ENCODE measurements around the gene TMEM131.

Gene TMEM131

DNA sequence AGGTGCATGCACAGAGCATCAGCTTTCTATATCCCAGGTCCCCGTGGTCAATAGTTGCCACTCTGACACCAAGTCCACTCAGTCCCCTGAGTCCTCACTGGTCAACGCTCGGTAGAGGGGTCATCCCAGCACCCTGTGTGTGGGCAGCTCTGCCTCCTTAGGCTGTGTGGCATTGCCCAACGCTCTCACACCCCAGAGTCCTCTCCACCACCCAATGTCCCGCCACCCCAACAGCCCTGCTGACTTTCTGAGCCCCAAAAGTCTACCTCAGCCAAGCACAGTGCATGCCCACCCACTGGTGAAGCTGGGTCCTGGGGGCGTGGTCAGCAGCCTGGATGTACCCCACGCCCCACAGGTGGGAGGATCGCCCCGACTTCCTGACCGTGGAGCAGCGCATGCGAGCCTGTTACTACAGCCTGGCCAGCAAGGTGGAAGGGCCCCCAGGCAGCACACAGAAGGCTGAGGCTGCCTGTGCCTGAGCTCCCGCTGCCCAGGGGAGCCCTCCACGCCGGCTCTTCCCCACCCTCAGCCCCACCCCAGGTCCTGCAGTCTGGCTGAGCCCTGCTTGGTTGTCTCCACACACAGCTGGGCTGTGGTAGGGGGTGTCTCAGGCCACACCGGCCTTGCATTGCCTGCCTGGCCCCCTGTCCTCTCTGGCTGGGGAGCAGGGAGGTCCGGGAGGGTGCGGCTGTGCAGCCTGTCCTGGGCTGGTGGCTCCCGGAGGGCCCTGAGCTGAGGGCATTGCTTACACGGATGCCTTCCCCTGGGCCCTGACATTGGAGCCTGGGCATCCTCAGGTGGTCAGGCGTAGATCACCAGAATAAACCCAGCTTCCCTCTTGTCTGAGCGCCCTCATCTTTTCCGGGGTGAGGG is 256.5 kb downstream of the TMEM131 start:
- no peak for DNase-seq (ENCODE audit: low read depth in 2 of 2)

DNA sequence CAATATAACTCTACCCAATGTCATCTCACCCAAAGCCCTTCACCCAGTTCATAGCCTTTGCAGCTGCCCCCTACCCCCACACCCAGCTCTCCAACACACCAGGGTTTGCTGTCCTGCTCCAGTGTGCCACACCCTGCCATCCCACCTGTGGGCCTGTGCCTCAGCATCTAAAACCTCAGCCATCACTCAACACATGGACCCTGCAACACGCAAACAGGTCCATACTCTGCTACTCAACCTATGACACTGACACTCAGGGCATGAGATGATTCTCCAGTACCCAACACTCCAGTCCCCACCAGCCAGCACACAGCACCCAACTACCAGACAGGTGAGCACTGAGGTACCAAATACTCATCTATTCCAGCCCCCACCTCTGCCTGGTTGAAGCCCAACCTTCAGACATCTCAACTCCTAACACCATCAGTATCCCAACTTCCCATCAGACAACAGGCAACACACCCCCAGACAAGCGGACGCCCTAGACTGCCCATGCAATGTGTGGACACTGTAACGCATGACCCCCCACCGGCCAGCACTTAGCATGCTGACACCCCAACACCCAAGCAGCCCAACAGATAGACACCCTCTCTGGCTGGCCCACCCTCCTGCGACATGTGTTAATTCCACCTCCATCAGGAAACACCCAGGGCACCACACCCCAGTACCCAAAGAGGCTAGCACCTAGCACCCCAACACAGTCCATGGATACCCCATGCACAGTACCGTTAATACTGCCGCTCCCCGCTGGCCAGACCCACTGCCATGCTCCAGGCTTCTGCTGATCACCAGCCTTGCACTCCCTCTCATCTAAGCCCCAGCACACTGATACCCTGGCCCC is 257.3 kb downstream of the TMEM131 start:
- DNase-seq (ENCODE audit: low read depth in 2 of 2): no peak

DNA sequence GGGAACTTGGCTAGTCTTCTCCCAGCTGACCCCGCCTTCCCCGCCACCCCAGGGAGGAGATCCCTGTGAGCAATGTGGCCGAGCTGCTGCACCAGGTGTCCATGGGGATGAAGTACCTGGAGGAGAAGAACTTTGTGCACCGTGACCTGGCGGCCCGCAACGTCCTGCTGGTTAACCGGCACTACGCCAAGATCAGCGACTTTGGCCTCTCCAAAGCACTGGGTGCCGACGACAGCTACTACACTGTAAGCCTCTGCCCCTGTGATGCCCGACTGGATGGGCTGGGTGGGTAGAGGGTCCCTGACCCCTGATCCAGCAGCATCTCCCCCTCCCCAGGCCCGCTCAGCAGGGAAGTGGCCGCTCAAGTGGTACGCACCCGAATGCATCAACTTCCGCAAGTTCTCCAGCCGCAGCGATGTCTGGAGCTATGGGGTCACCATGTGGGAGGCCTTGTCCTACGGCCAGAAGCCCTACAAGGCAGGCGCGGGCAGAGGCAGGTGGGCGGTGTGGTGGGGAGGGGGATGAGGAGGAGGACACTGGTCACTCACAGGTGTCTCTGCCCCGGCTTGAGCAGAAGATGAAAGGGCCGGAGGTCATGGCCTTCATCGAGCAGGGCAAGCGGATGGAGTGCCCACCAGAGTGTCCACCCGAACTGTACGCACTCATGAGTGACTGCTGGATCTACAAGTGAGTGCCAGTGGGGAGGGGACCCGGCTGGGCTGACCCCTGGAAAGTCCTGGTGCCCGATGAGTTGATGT is 258.1 kb downstream of the TMEM131 start:
- DNase-seq (ENCODE audit: low read depth in 2 of 2): no peak

DNA sequence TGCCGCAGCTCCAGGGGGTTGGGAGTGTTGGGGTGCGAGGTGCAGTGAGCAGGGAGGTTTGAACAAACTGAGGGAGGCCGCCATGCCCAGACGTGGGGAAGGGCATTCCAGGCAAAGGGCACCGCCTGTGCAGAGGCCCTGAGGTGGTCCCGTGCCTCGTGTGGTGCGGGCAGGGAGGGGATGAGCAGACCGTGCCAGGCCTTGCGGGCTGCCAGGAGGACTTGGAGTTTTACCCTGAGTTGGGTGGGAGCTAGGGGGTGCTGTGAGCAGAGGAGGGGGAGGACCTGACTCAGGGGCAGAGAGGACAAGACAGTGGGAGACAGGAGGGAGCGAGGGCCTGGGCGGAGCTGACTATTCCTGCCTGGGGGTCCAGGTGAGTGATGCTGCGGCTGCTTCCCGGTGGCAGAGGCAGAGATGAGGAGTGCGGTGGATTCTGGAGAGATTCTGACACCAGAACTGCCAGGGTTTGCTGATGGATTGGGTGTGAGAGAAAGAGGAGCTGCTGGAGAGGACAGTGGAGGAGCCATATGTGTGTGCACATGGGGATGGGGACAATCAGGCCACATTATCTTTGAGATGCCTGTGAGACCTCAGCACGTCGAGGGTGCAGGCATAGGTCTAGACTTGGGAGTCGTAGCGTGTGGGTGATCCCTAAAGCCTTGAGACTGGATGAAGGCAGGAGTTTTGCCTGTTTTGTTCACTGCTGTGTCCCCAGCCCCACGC is 259.0 kb downstream of the TMEM131 start:
- DNase-seq (ENCODE audit: low read depth in 2 of 2): no peak

DNA sequence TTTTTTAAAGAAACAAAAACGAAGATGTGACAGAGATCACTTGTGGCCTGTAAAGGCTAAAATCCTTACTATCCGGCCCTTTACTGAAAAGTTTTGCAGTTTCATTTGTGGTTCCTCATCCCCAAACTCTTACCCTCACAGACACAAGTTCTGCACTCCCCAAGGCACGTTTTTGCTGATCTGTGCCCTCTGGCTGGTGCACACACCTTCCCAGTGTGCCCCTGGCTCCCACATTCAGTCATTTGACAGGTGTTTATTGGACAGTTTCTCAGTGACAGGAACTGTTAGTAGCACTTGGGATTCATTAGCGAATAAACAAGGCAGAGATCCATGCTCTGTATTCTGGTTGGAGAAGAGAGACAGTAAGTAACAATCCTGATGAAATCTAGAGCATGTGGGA is 259.6 kb downstream of the TMEM131 start:
- DNase-seq (ENCODE audit: low read depth in 2 of 2): no peak

DNA sequence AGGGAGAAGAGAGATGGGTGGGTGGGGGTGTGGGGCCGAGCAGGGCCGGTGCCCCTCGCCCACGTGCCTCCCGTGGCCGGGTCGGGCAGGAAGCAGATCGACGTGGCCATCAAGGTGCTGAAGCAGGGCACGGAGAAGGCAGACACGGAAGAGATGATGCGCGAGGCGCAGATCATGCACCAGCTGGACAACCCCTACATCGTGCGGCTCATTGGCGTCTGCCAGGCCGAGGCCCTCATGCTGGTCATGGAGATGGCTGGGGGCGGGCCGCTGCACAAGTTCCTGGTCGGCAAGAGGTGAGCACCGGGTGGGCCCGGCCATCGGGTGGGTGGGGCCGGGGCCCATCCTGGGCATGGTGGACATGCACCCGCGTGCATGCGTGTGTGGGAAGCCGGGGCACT is 260.6 kb downstream of the TMEM131 start:
- DNase-seq (ENCODE audit: low read depth in 2 of 2): no peak

DNA sequence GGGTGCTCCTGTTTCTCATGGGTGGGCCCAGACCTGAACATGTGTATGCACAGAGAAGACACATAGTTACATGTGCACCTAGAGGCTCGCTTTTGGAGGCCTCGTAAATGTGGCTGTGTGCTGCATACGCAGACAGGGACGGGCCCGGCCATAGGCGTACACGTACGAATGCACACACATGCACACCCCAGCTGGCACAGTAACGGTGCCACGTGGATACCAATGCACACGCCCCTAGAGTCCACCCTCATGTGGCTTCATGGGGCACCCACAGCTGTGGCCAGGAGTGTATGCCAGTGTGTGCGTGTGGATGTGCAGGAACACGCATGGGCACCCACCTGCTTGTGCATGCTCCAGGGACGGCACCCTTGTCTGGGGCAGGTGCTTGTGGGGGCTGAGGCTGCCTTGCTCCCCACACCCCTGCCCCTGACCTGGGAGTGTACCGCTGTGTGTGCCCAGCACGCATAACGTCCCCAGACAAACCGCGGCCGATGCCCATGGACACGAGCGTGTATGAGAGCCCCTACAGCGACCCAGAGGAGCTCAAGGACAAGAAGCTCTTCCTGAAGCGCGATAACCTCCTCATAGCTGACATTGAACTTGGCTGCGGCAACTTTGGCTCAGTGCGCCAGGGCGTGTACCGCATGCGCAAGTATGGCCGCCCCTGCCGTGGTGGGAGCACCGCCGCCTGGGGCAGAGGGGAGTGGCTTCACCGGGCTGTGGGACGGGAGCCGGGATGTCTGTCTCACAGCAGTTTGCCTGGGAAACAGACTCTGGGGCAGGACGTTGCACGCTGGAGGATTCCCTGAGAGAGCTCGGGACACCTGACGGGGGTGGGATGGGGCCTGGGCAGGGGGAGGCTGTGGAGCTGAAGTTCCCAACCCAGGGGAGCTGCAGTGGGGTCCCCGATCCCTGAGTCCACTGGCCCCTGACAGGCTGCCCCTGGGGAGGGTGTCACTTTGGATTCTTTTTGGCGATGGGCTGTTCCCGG is 261.4 kb downstream of the TMEM131 start:
- no peak for DNase-seq (ENCODE audit: low read depth in 2 of 2)

DNA sequence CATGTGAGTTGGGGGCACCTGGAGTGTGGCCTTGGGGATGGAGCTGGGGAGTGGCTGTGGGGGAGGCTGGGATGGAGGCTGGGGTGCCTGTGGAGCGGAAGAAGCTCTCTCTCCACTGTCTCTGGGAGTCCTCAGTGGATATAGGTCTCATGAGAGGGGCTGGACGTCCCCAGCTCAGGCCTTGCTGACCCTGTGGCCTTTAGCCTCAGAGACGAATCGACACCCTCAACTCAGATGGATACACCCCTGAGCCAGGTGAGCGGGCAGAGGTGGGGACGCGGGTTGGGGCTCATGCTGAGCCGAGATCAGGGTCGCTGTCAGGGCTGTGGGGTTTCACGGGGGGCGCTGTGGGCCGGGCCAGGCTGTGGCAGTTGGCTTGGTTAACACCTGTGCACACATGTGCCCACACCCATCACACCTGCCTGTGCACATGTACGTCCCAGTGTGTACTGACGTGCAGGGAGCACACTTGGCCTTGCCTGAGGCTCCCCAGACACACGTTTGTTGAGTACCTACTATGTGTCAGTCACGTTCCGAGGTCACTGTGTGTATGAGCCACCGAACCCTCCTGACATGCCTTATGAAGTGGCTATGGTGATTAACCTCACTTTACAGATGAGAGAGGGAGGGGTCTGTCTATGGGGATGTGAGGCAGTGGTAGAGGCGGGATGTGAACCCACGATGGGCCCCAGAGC is 262.3 kb downstream of the TMEM131 start:
- DNase-seq (ENCODE audit: low read depth in 2 of 2): no peak

DNA sequence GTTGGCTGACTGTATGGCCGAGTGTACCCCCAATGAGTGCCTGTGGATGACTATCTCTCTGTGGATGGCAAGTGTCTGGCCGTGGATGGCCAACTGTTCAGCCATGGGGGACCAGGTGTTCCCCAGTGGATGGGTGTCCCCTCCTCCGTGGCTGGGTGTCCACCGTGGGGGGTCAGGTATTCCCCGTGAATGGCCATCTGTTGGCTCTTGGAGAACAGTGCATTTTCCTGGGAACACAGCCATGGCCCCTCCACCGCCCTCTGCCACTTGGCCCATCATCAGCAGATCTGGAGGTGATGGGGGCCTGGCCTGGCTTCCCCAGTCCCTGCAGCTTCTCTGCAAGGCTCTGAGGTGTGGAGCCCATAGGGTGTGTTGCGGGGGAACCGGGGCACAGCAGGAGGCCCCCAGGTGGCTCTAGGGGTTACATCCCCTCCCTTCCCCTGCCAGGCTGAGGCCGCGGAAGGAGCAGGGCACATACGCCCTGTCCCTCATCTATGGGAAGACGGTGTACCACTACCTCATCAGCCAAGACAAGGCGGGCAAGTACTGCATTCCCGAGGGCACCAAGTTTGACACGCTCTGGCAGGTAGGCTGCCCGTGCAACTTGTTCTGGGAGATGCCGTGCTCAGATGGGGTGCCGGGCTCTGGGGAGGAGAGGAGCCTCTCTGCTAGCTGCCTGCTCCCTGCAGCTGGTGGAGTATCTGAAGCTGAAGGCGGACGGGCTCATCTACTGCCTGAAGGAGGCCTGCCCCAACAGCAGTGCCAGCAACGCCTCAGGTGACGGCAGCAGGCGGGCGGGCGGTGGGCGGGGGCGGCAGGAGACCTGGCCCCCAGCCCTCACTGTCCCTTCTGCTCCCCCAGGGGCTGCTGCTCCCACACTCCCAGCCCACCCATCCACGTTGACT is 263.1 kb downstream of the TMEM131 start:
- no peak for DNase-seq (ENCODE audit: low read depth in 2 of 2)

DNA sequence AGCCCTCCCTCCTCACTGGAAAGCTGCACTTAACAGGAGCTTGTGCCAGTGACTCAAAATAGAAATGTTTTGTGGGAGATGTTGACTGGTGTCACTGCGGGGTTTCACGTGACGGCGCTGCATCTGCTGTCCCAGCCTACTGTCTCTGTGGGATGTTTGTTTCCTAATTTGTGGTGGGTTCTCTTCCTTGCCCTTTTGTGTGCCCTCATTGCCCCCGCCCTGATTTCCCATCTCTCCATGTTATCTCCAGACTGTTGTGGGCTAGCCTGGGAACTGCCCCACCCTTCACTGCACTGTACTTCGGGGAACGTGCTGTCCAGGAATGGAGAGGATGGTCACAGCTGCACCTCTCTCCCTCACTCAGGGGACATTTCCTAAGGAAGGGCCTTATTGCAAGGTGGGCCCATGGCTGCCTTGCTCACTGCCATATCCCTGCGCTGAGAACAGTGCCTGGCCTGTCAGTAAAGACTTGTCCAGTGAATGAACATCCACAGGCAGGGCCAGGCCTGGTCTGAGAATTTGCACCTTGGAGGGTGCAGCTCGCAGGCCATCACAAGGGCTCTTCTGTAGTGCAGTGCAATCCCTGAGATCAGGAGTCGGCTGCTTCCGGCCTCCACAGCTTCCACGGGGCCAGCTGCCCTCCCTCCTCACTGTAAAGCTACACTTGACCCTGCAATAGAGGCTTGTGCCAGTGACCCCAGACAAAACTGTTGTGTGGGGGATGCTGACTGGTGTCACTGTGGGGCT is 264.3 kb downstream of the TMEM131 start:
- DNase-seq (ENCODE audit: low read depth in 2 of 2): no peak

DNA sequence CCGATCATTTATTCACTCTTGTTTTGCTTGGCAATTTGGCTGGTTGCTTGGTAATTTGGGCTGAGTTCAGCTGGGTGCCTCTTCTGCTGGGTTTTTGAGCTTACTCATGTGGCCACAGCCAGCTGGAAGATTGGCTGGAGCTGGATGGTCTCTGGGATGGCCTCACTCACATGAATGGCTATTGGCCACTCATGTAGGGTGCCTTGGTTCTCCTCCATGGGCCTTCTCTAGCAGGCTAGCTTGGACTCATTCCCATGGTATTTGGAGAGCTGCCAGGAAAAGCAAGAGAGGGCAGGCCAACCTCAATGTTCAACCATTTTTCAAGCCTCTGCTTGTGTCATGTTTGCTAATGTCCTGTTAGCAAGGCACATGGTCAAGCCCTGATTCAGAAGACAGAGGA is 265.5 kb downstream of the TMEM131 start:
- no peak for DNase-seq (ENCODE audit: low read depth in 2 of 2)

DNA sequence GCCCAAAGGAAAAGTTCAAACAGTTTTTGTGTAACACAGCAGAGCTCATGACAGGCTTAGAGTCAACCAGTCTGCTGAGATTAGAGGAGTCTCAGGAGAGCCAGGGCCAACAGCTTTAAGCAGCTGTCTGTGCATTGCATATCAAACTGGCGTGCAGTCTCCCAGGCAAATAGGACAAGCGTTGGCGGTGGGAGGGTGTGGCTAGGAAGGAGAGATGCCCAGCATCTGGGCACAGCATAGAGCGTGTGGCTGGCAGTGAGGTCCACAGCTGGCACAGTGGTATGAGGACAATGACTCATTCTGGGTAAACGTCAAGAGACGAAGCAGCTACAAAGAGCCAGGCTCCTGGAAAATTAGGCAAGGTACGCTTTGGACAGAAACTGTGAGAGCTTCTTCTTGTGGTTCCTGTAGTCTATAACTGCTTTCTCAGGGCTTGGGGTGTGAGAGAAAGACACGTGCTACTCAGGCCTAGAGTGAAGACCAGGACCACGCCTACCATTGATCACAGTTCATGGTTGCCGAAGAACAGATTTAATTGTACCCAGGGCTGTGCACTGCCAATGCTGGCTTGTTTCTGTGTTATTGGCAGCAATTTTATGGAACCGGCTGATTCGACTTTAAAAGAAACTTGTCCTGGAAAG is 267.5 kb downstream of the TMEM131 start:
- no peak for DNase-seq (ENCODE audit: low read depth in 2 of 2)

DNA sequence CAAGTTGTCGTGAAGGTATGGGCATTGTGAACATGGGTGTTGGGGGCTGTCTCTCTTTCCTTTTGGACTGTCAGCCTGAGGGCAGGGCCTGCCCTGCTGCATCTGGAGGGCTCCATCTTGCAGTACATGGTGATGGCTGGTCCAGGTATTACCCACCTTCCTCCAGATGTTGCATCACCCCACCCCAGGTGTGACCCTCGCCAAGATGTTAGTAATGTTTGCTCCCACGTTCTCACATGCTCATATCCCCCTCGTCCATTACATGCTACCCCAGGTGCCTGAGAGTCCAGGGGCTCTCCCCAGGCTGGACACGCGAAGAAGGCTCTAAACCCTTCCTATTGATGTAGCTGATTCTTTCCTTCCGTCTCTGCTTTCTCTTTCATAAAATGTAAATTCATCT is 268.5 kb downstream of the TMEM131 start:
- no peak for DNase-seq (ENCODE audit: low read depth in 2 of 2)

DNA sequence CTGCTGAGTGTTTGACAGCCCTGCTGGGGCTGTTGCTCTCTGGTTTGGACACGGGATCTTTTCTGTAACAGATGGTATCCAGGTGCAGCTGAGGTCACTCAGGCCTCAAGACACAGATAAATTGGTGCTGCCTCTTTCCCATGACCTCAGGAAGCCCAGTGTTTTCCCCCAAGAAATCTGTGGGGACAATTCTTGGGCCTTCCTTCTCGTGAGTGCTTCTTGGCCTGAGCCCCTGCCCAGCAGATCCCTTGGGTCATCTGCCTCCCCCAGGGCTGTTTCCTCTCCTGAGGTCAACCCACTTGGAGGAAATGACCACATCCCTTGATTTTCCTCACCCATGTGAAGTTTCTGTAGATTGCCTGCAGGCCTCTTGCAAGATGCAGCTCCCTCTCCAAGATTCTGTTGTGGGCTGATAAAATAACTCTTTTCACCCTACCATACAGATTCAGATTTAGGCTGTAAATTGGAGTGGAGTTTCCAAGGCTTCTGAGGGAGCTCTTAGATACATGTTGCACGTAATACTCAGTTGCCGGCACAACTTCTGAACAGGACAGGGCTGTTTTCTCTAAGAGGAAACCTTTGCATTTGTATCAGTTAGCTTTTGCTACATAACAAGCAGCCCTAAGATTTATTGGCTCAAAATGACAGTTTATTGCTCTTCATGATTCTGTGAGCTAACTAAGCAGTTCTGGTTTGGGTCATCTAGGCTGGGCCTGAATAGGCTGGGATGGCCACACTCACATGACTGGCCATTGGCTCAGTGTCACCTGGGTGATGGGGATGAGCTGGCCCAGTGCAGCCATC is 269.3 kb downstream of the TMEM131 start:
- DNase-seq (ENCODE audit: low read depth in 2 of 2): no peak

DNA sequence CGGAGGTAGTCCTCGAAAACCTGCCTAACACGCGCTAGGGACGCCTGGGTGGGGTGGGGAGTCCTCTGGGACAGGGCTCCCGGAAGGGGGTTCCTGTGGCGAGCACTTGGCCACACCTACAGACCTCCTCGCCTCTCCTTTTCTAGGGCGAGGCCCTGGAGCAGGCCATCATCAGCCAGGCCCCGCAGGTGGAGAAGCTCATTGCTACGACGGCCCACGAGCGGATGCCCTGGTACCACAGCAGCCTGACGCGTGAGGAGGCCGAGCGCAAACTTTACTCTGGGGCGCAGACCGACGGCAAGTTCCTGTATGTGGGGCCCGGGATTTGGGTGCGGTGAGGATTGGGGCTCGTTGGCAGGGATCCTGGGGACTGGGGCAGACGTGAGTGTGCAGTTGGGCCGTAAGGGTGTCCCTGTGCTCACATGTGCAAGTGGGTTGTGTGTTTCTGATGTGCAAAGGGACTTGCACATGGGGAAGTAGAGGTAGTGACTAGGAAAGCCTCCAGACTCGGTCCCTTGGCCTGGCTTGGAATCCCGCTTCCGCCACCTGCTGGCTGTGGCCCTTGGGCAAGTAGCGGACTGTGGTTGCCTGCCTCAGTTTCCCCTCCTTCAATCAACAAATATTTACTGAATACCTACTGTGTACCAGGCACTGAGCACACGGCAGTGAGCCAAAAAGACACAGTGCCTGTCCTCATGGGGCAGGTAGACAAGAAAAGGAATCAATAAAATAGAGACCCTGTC is 270.6 kb downstream of the TMEM131 start:
- DNase-seq (ENCODE audit: low read depth in 2 of 2): no peak

DNA sequence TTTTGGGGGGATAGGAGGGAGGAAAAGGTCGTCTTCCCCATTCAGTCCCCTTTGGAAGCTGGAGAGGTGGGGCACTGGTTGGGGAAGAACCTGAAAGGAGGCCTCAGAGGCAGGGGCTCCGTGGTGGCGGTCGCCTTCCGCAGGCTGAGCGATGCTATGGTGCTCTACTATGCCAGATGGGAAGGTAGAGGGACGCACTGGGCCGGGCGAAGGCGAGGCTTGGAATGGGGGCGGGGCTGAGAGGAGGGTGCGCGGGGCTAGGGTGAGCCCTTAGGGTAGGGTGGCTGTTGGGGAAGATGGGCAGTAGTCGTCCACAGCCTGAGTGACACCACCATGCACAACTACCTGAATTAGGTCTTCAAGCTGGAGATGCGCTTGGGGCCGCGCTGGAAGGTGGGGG is 271.2 kb downstream of the TMEM131 start:
- no peak for DNase-seq (ENCODE audit: low read depth in 2 of 2)

Measured in stimulated activated CD4-positive, alpha-beta T cell treated with anti-CD3 and anti-CD28 coated beads, Interleukin-1b, Interleukin-23, amount 100 ng/mL, for 1 hour (primary cell).